ENCODE results near the gene ATP6V1E1.

The ATP6V1E1 gene

DNA sequence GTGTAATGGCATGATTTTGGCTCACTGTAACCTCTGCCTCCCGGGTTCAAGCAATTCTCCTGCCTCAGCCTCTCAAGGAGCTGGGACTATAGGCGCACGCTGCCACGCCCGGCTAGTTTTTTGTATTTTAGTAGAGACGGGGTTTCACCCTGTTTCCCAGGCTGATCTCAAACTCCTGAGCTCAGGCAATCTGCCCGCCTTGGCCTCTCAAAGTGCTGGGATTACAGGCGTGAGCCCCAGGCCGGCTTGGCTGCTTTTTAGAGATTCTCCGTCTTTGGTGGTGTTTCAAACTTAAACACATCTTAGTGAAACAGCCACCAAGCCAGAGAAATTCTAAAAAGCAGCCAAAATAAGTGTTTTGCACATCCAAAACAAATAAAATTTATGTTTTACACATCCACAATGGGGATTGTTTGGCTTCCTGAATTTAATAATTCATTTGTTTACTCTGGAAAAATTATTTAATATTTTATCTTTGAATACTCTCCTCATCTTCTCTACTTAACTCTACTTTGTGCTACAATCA, 28.4 kb upstream of the ATP6V1E1 start:
- H3K27me3 ChIP-seq (ENCODE audit: low read depth, low read length), result no peaks in the 10 kb centered on the region
- no peaks in the 10 kb centered on the region for H3K9me3 ChIP-seq (ENCODE audit: insufficient read depth, low read length)
- H2AFZ ChIP-seq (ENCODE audit: low read depth, low read length), result no peak overlapping the region
- peaks cover 18% of the 10 kb centered on the region for H3K36me3 ChIP-seq (replicated peaks; ENCODE audit: low read depth, low read length)
- H3K4me3 ChIP-seq (ENCODE audit: low read length), result no peak overlapping the region
- H3K4me1 ChIP-seq (ENCODE audit: low read length), result no peaks in the 10 kb centered on the region
- TF ChIP-seq, protein P1, sequence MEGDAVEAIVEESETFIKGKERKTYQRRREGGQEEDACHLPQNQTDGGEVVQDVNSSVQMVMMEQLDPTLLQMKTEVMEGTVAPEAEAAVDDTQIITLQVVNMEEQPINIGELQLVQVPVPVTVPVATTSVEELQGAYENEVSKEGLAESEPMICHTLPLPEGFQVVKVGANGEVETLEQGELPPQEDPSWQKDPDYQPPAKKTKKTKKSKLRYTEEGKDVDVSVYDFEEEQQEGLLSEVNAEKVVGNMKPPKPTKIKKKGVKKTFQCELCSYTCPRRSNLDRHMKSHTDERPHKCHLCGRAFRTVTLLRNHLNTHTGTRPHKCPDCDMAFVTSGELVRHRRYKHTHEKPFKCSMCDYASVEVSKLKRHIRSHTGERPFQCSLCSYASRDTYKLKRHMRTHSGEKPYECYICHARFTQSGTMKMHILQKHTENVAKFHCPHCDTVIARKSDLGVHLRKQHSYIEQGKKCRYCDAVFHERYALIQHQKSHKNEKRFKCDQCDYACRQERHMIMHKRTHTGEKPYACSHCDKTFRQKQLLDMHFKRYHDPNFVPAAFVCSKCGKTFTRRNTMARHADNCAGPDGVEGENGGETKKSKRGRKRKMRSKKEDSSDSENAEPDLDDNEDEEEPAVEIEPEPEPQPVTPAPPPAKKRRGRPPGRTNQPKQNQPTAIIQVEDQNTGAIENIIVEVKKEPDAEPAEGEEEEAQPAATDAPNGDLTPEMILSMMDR (IDR thresholded peaks at IDR 0.05; ENCODE audit: low read depth, low read length), result no peak
- TF ChIP-seq EZH2phosphoT487 (IDR thresholded peaks at IDR 0.05; ENCODE audit: low read depth), result no peak
- no peaks in the 10 kb centered on the region for H4K20me1 ChIP-seq (ENCODE audit: insufficient read depth, low read length)
- H3K27ac ChIP-seq (ENCODE audit: low read length), result no peak overlapping the region
- H3K9ac ChIP-seq (ENCODE audit: low read length), result no peak overlapping the region
- no peak overlapping the region for H3K4me2 ChIP-seq (ENCODE audit: low read length)
- H3K79me2 ChIP-seq (ENCODE audit: low read length), result peaks cover 17% of the 10 kb centered on the region

DNA sequence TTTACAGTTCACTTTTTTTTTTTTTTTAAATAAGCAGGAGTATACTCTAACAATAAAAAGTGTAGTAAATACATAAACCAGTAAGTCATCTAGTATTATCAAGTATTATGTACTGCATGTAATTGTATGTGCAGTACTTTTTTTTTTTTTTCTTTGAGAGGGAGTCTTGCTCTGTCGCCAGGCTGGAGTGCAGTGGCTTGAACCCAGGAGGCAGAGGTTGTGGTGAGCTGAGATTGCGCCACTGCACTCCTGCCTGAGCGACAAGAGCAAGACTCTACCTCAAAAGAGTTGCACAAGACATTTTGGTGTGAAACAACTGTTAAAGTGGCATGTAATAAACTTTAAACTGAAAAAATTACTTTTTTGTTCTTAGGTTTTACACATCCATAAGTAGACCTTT, 26.7 kb upstream of the ATP6V1E1 start:
- no peaks in the 10 kb centered on the region for H3K27me3 ChIP-seq (ENCODE audit: low read depth, low read length)
- H3K79me2 ChIP-seq (ENCODE audit: low read length), result peaks cover 22% of the 10 kb centered on the region
- peaks cover 20% of the 10 kb centered on the region for H3K36me3 ChIP-seq (replicated peaks; ENCODE audit: low read depth, low read length)
- H4K20me1 ChIP-seq (ENCODE audit: insufficient read depth, low read length), result no peaks in the 10 kb centered on the region
- no peak overlapping the region for H3K4me2 ChIP-seq (ENCODE audit: low read length)
- H3K4me1 ChIP-seq (ENCODE audit: low read length), result no peaks in the 10 kb centered on the region
- no peak overlapping the region for H3K9ac ChIP-seq (ENCODE audit: low read length)
- no peak for TF ChIP-seq EZH2phosphoT487 (IDR thresholded peaks at IDR 0.05; ENCODE audit: low read depth)
- TF ChIP-seq, protein P1 (IDR thresholded peaks at IDR 0.05; ENCODE audit: low read depth, low read length), result no peak
- H3K27ac ChIP-seq (ENCODE audit: low read length), result no peak overlapping the region
- H3K4me3 ChIP-seq (ENCODE audit: low read length), result no peak overlapping the region
- H2AFZ ChIP-seq (ENCODE audit: low read depth, low read length), result no peak overlapping the region
- no peaks in the 10 kb centered on the region for H3K9me3 ChIP-seq (ENCODE audit: insufficient read depth, low read length)

GRCh38 chr22:17648569-17648968, 20.0 kb upstream of the ATP6V1E1 start:
- Histone ChIP-seq H3K4me1 (ENCODE audit: low read length) (peaks cover 26% of the 10 kb centered on the region), H3K9ac (ENCODE audit: low read length) (no peak overlapping the region), H3K27ac (ENCODE audit: low read length) (no peak overlapping the region), H3K36me3 (replicated peaks; ENCODE audit: low read depth, low read length) (peaks cover 13% of the 10 kb centered on the region), H3K9me3 (ENCODE audit: insufficient read depth, low read length) (no peaks in the 10 kb centered on the region), H3K4me2 (ENCODE audit: low read length) (no peak overlapping the region), H2AFZ (ENCODE audit: low read depth, low read length) (no peak overlapping the region), H3K4me3 (ENCODE audit: low read length) (no peak overlapping the region), H3K79me2 (ENCODE audit: low read length) (peaks cover 33% of the 10 kb centered on the region), H3K27me3 (ENCODE audit: low read depth, low read length) (no peaks in the 10 kb centered on the region), H4K20me1 (ENCODE audit: insufficient read depth, low read length) (no peaks in the 10 kb centered on the region)
- TF ChIP-seq EZH2phosphoT487 (IDR thresholded peaks at IDR 0.05; ENCODE audit: low read depth), result no peak

DNA sequence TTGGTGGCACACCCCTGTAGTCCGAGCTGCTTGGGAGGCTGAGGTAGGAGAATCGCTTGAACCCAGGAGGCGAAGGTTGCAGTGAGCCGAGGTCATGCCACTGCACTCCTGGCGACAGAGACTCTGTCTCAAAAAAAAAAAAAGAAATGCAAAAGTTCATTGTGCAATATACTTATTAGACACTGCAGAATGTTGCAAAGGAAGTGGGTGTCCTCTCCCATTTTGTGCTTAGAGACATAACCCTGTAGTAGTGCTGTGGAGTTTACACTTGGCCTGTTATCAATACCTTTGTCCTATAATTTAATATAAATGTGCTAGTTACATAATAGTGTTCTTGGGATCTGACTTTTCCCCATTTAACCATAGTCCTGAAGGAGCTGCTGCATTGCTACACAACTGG, 19.4 kb upstream of the ATP6V1E1 start:
- Histone ChIP-seq H4K20me1 (ENCODE audit: insufficient read depth, low read length) (no peaks in the 10 kb centered on the region), H3K4me3 (ENCODE audit: low read length) (no peak overlapping the region), H3K4me1 (ENCODE audit: low read length) (peaks cover 26% of the 10 kb centered on the region), H3K36me3 (replicated peaks; ENCODE audit: low read depth, low read length) (peaks cover 10% of the 10 kb centered on the region), H3K79me2 (ENCODE audit: low read length) (peaks cover 31% of the 10 kb centered on the region), H3K27me3 (ENCODE audit: low read depth, low read length) (no peaks in the 10 kb centered on the region), H2AFZ (ENCODE audit: low read depth, low read length) (no peak overlapping the region), H3K9me3 (ENCODE audit: insufficient read depth, low read length) (no peaks in the 10 kb centered on the region), H3K9ac (ENCODE audit: low read length) (no peak overlapping the region), H3K27ac (ENCODE audit: low read length) (no peak overlapping the region), H3K4me2 (ENCODE audit: low read length) (no peak overlapping the region)
- no peak for TF ChIP-seq EZH2phosphoT487 (IDR thresholded peaks at IDR 0.05; ENCODE audit: low read depth)
- TF ChIP-seq, protein P1 (IDR thresholded peaks at IDR 0.05; ENCODE audit: low read depth, low read length), result no peak
